Liver (tissue), 9 donors: Measurements from ENCODE around the gene FAXC. TPM values are rescaled to one million over a fixed set of nuclear protein-coding genes. Genes with fewer than 3 reads are reported as not detected.
A peak's percentile ranks its signal among the peaks of the same experiment; 100 is the strongest.

Experiments used
- DNase-seq: peaks from one replicate; pipeline ENCODE4 v3.0.0-alpha.2; 2017; ENCODE audit warnings: low spot score
- H3K27ac ChIP-seq, 2 donors: one replicate each; pipeline ENCODE4 v1.7.0; 2013; ENCODE audit warnings: inconsistent platforms in 2 of 2, low read length in 2 of 2, control low read depth in 1 of 2, low read depth in 1 of 2, mild to moderate bottlenecking in 1 of 2
- H3K27me3 ChIP-seq, 4 donors: one replicate each; pipeline versions ENCODE4 v1.6.1 to v1.7.0; 2013; ENCODE audit warnings: low read length in 3 of 4, inconsistent platforms in 1 of 4, mild to moderate bottlenecking in 1 of 4, moderate library complexity in 1 of 4; ENCODE audit not compliant: control insufficient read depth in 4 of 4, insufficient read depth in 4 of 4
- H3K36me3 ChIP-seq, 4 donors: one replicate each; pipeline versions ENCODE4 v1.6.1 to v1.7.0; 2013; ENCODE audit warnings: low read length in 3 of 4, mild to moderate bottlenecking in 3 of 4, low read depth in 1 of 4, moderate library complexity in 1 of 4; ENCODE audit not compliant: control insufficient read depth in 4 of 4, insufficient read depth in 3 of 4
- H3K4me1 ChIP-seq, 4 donors: one replicate each; pipeline versions ENCODE4 v1.6.1 to v1.7.0; 2013; ENCODE audit warnings: low read length in 3 of 4, mild to moderate bottlenecking in 3 of 4, moderate library complexity in 1 of 4; ENCODE audit not compliant: control insufficient read depth in 4 of 4, insufficient read depth in 4 of 4
- H3K4me3 ChIP-seq, 3 donors: one replicate each; pipeline versions ENCODE4 v1.6.1 to v1.7.0; 2013; ENCODE audit warnings: low read length in 3 of 3, control low read depth in 1 of 3, low read depth in 1 of 3, mild to moderate bottlenecking in 1 of 3
- H3K9ac ChIP-seq, 2 donors: one replicate each; pipeline ENCODE4 v1.7.0; 2013; ENCODE audit warnings: low read length in 2 of 2, mild to moderate bottlenecking in 2 of 2, moderate library complexity in 2 of 2, control low read depth in 1 of 2, low read depth in 1 of 2
- H3K9me3 ChIP-seq, 4 donors: one replicate each; pipeline versions ENCODE4 v1.6.1 to v1.7.0; 2013; ENCODE audit warnings: low read length in 3 of 4; ENCODE audit not compliant: control insufficient read depth in 4 of 4
- ATF3 ChIP-seq: IDR thresholded peaks from 2 replicates; pipeline ENCODE4 v1.6.1; 2016; ENCODE audit warnings: antibody characterized with exemption
- CTCF ChIP-seq: fragments of 150-350 bp; IDR thresholded peaks from 2 replicates; pipeline ENCODE4 v1.5.1; 2017; ENCODE audit warnings: improper control_type of control experiment, low read depth, low read length; ENCODE audit not compliant: missing input control
- EGR1 ChIP-seq, 2 donors: IDR thresholded peaks; 2 replicates each; pipeline ENCODE4 v1.6.1; 2016 to 2018; ENCODE audit warnings: antibody characterized with exemption in 2 of 2, low read depth in 2 of 2
- FOXA1 ChIP-seq: IDR thresholded peaks from 2 replicates; pipeline ENCODE4 v1.6.1; 2016; ENCODE audit warnings: antibody characterized with exemption
- FOXA2 ChIP-seq: IDR thresholded peaks from 2 replicates; pipeline ENCODE4 v1.6.1; 2016; ENCODE audit warnings: antibody characterized with exemption
- GABPA ChIP-seq, 2 donors: IDR thresholded peaks in 1 of 2; conservative IDR thresholded peaks in 1 of 2; 2 replicates each; pipeline ENCODE4 v1.6.1; 2016; ENCODE audit warnings: antibody characterized with exemption in 2 of 2, mild to moderate bottlenecking in 1 of 2, moderate library complexity in 1 of 2
- HNF4A ChIP-seq, 2 donors: conservative IDR thresholded peaks; 2 replicates each; pipeline ENCODE4 v1.6.1; 2016; ENCODE audit warnings: antibody characterized with exemption in 2 of 2, mild to moderate bottlenecking in 2 of 2
- HNF4G ChIP-seq: IDR thresholded peaks from 2 replicates; pipeline ENCODE4 v1.6.1; 2016; ENCODE audit warnings: antibody characterized with exemption
- JUND ChIP-seq, 2 donors: IDR thresholded peaks; 2 replicates each; pipeline ENCODE4 v1.6.1; 2016; ENCODE audit warnings: antibody characterized with exemption in 2 of 2
- MAX ChIP-seq: IDR thresholded peaks from 2 replicates; pipeline ENCODE4 v1.6.1; 2016; ENCODE audit warnings: antibody characterized with exemption
- NR2F2 ChIP-seq: IDR thresholded peaks from 2 replicates; pipeline ENCODE4 v1.6.1; 2016; ENCODE audit warnings: antibody characterized with exemption
- RAD21 ChIP-seq, 2 donors: IDR thresholded peaks; 2 replicates each; pipeline ENCODE4 v1.6.1; 2016; ENCODE audit warnings: antibody characterized with exemption in 2 of 2, mild to moderate bottlenecking in 2 of 2
- REST ChIP-seq: IDR thresholded peaks from 2 replicates; pipeline ENCODE4 v1.6.1; 2016; ENCODE audit warnings: antibody characterized with exemption, mild to moderate bottlenecking
- RXRA ChIP-seq, 2 donors: IDR thresholded peaks; 2 replicates each; pipeline ENCODE4 v1.6.1; 2017 to 2018; ENCODE audit warnings: antibody characterized with exemption in 2 of 2, mild to moderate bottlenecking in 1 of 2
- SP1 ChIP-seq: IDR thresholded peaks from 2 replicates; pipeline ENCODE4 v1.6.1; 2018; ENCODE audit warnings: antibody characterized with exemption, mild to moderate bottlenecking
- TAF1 ChIP-seq: conservative IDR thresholded peaks from 2 replicates; pipeline ENCODE4 v1.6.1; 2016; ENCODE audit warnings: antibody characterized with exemption, mild to moderate bottlenecking
- YY1 ChIP-seq: IDR thresholded peaks from 2 replicates; pipeline ENCODE4 v1.6.1; 2016; ENCODE audit warnings: antibody characterized with exemption, mild to moderate bottlenecking
- ZBTB33 ChIP-seq: IDR thresholded peaks from 2 replicates; pipeline ENCODE4 v1.6.1; 2016; ENCODE audit warnings: antibody characterized with exemption
- WGBS: extraction: QIAGEN DNeasy Blood & Tissue Kit; methylation state at CpG from one replicate; pipeline ENCODE4 v1.1.7; 2013; 5-methylcytosine and 5-hydroxymethylcytosine counted together
- polyA plus RNA-seq, 2 donors: library from polyadenylated mRNA; stranded (reverse) in 1 of 2; unstranded in 1 of 2; fragments of 200-250 nt in 1 of 2; fragments of >200 nt in 1 of 2; fragmentation: Nextera tagmentation in 1 of 2; extraction: Ambion mirVana in 1 of 2; gene quantifications; one replicate each; pipeline versions ENCODE4 v1.2.1 to v1.2.3, GENCODE V29; 2013 to 2015
- total RNA-seq, 2 donors: library from RNA; depleted of rRNA; stranded (reverse); fragments of >200 nt; gene quantifications; one replicate each; pipeline ENCODE4 v1.2.3, GENCODE V29; 2014
- donor health status: healthy.
- donor health status: healthy.
- donor health status: healthy.
- donor health status: healthy.
- donor health status: healthy.

Gene FAXC
- total and polyA plus RNA-seq, 4 donors: under 0.01 to 0.14 TPM; not detected in 2

- Histone ChIP-seq H3K27ac (no peak overlapping the region), H3K9me3 (no peaks in the 10 kb centered on the region), H3K4me1 (no peaks in the 10 kb centered on the region), H3K9ac (no peak overlapping the region), H3K36me3 (no peaks in the 10 kb centered on the region), H3K4me3 (no peak overlapping the region), H3K27me3 (peaks cover 0 to 4% (median 0%) of the 10 kb centered on the region in 4 donors)
- TF ChIP-seq TAF1 (no peak), GABPA (IDR thresholded peaks at IDR 0.05 in 1 of 2, conservative IDR thresholded peaks at IDR 0.05 in 1 of 2) (no peak), YY1 (no peak), SP1 (no peak), ATF3 (no peak), NR2F2 (no peak), REST (no peak), HNF4A (conservative IDR thresholded peaks at IDR 0.05) (no peak), RXRA (IDR thresholded peaks at IDR 0.05) (peak in 1 of 2 donors; percentile 29), HNF4G (no peak), MAX (no peak), FOXA1 (no peak), ZBTB33 (no peak), RAD21 (IDR thresholded peaks at IDR 0.05) (peak; percentile 74 to 83), JUND (IDR thresholded peaks at IDR 0.05) (no peak), CTCF (peak; percentile 73), FOXA2 (no peak), EGR1 (IDR thresholded peaks at IDR 0.05; ENCODE audit: low read depth in 2 of 2) (no peak)
- WGBS: 3% methylated on average over 2 of the region's 2 CpGs
- peak; percentile 43 for DNase-seq
These were observed 19.3 kb downstream of the FAXC start for GRCh38 chr6:99330159-99330558.
